ENCODE measurements around the gene PARVG.
A peak's percentile ranks its signal among the peaks of the same experiment; 100 is the strongest.

Gene PARVG

DNA sequence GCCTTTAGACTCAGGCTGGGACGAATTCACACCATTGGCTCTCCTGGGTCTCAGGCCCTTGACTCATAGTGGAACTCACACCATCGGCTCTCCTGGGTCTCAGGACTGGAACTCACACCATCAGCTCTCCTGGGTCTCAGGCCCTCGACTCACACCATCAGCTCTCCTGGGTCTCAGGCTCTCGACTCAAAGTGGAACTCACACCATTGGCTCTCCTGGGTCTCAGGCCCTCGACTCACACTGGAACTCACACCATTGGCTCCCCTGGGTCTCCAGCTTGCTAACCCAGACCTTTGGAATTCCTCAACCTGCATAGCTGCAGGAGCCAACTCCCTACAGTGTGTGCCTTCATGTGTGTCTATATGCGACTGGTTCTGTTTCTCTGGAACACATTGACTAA is 75.4 kb downstream of the PARVG start:
- Histone ChIP-seq H3K4me1 (ENCODE audit: control insufficient read depth in 2 of 2, insufficient read depth in 1 of 2, low read depth in 1 of 2, low read length in 2 of 2) (peaks cover 8% of the 10 kb centered on the region in 2 donors), H3K79me1 (ENCODE audit: low read depth, low read length) (no peaks in the 10 kb centered on the region), H4K91ac (ENCODE audit: low read depth, low read length, poor library complexity) (no peak overlapping the region), H3K27me3 (ENCODE audit: control insufficient read depth in 3 of 3, insufficient read depth in 3 of 3, low read depth in 1 of 3, low read length in 3 of 3) (peaks cover 0 to 10% (median 0%) of the 10 kb centered on the region in 3 experiments), H2BK12ac (ENCODE audit: low read length) (no peak overlapping the region), H3K14ac (ENCODE audit: low read length) (no peak overlapping the region), H2BK15ac (ENCODE audit: low read length) (peak overlapping the region; percentile 5), H3K23ac (ENCODE audit: low read depth, low read length, poor library complexity) (no peak overlapping the region), H4K8ac (ENCODE audit: low read depth, low read length) (no peak overlapping the region), H2BK120ac (ENCODE audit: low read depth, low read length) (no peak overlapping the region), H3K18ac (ENCODE audit: low read length) (no peak overlapping the region), H3K4ac (ENCODE audit: low read length) (no peak overlapping the region), H2AK5ac (ENCODE audit: low read depth, low read length) (no peak overlapping the region), H2AFZ (ENCODE audit: low read length) (no peak overlapping the region), H3K27ac (replicated peaks; ENCODE audit: low read length) (no peak overlapping the region), H3K9me3 (replicated peaks in 1 of 2; ENCODE audit: control insufficient read depth in 2 of 2, insufficient read depth in 1 of 2, low read depth in 1 of 2, low read length in 2 of 2) (no peaks in the 10 kb centered on the region), H3K9ac (ENCODE audit: low read depth, low read length, poor library complexity) (no peak overlapping the region), H3K4me3 (ENCODE audit: low read length in 2 of 2) (no peak overlapping the region), H3K4me2 (ENCODE audit: insufficient read depth, low read length, poor library complexity, severe bottlenecking) (no peak overlapping the region), H3K36me3 (replicated peaks in 1 of 2; ENCODE audit: control insufficient read depth in 2 of 2, insufficient read depth in 2 of 2, low read length in 2 of 2) (no peaks in the 10 kb centered on the region), H2BK5ac (ENCODE audit: low read length) (no peak overlapping the region)
- WGBS, 2 donors (ENCODE audit: extremely low coverage in 2 of 2, insufficient read length in 2 of 2, insufficient replicate concordance in 1 of 2), result no CpG with 5 or more reads among the region's 6 CpGs
- DNase-seq (ENCODE audit: low spot score), result no peak

GRCh38 chr22:44256556-44257485 is 76.1 kb downstream of the PARVG start:
- H2AFZ ChIP-seq (ENCODE audit: low read length), result no peak overlapping the region
- 100% methylated on average over 1 of the region's 13 CpGs; no CpG with 5 or more reads in 1 of the 2 donors for WGBS, 2 donors (ENCODE audit: extremely low coverage in 2 of 2, insufficient read length in 2 of 2, insufficient replicate concordance in 1 of 2)

More at GRCh38 chr22:44256556-44257485, 76.1 kb downstream of the PARVG start:
- Histone ChIP-seq H2BK15ac (ENCODE audit: low read length) (no peak overlapping the region), H3K9me3 (replicated peaks in 1 of 2; ENCODE audit: control insufficient read depth in 2 of 2, insufficient read depth in 1 of 2, low read depth in 1 of 2, low read length in 2 of 2) (no peaks in the 10 kb centered on the region), H4K8ac (ENCODE audit: low read depth, low read length) (no peak overlapping the region), H2BK5ac (ENCODE audit: low read length) (no peak overlapping the region), H4K91ac (ENCODE audit: low read depth, low read length, poor library complexity) (no peak overlapping the region), H3K23ac (ENCODE audit: low read depth, low read length, poor library complexity) (no peak overlapping the region), H3K18ac (ENCODE audit: low read length) (no peak overlapping the region), H2BK12ac (ENCODE audit: low read length) (no peak overlapping the region), H2AK5ac (ENCODE audit: low read depth, low read length) (no peak overlapping the region), H3K9ac (ENCODE audit: low read depth, low read length, poor library complexity) (no peak overlapping the region), H3K14ac (ENCODE audit: low read length) (no peak overlapping the region), H3K4me2 (ENCODE audit: insufficient read depth, low read length, poor library complexity, severe bottlenecking) (no peak overlapping the region), H3K4me3 (ENCODE audit: low read length in 2 of 2) (no peak overlapping the region), H3K27ac (replicated peaks; ENCODE audit: low read length) (no peak overlapping the region), H3K4ac (ENCODE audit: low read length) (no peak overlapping the region), H3K27me3 (ENCODE audit: control insufficient read depth in 3 of 3, insufficient read depth in 3 of 3, low read depth in 1 of 3, low read length in 3 of 3) (peaks cover 0 to 10% (median 0%) of the 10 kb centered on the region in 3 experiments), H3K36me3 (replicated peaks in 1 of 2; ENCODE audit: control insufficient read depth in 2 of 2, insufficient read depth in 2 of 2, low read length in 2 of 2) (no peaks in the 10 kb centered on the region), H2BK120ac (ENCODE audit: low read depth, low read length) (no peak overlapping the region), H3K79me1 (ENCODE audit: low read depth, low read length) (no peaks in the 10 kb centered on the region), H3K4me1 (ENCODE audit: control insufficient read depth in 2 of 2, insufficient read depth in 1 of 2, low read depth in 1 of 2, low read length in 2 of 2) (peaks cover 8% of the 10 kb centered on the region in 2 donors)
- DNase-seq (ENCODE audit: low spot score), result no peak

All from neuronal stem cell (in vitro differentiated cells).